A549 (cell line): ENCODE data around the gene ATG9A. TPM values are rescaled to one million over a fixed set of nuclear protein-coding genes. Genes with fewer than 3 reads are reported as not detected.

Source experiments
- ATAC-seq, 2 experiments: fragments of 200-7000 bp in 1 of 2; fragments of >200 bp in 1 of 2; cut with Nextera tagmentation in 1 of 2; cut with Tn5 transposase in 1 of 2; 3 replicates each; pipeline versions ENCODE4 v1.8.0 to v1.9.1; 2018 to 2020; ENCODE audit warnings: mild to moderate bottlenecking in 1 of 2, moderate library complexity in 1 of 2
- CTCF ChIA-PET: fragments of 300-600 bp; sonication (Branson Sonifier 250); formaldehyde crosslinking; extraction: SDS; loops from one replicate; lab custom pipeline; 2021; ENCODE audit warnings: antibody characterized with exemption, inconsistent platforms; lab: Yijun Ruan, JAX
- POLR2A ChIA-PET: fragments of 350-600 bp; formaldehyde crosslinking; extraction: SDS; loops from one replicate; lab custom pipeline; 2021; ENCODE audit warnings: antibody characterized with exemption, inconsistent platforms; lab: Yijun Ruan, JAX
- DNase-seq, 2 experiments: peaks; one replicate each; pipeline versions ENCODE4 v3.0.0 to v3.0.0-alpha.2; 2011 to 2016; ENCODE audit warnings: low read depth in 1 of 2, low spot score in 1 of 2
- FAIRE-seq: peaks from 2 replicates; lab custom pipeline; 2011; peaks lifted over from hg19 to GRCh38; lab: Jason Lieb, UNC
- H3K27ac ChIP-seq, 2 experiments: fragments of >200 bp; sonication (Bioruptor Twin); formaldehyde crosslinking; 3 replicates each; pipeline ENCODE4 v1.5.1; 2016 to 2017
- H3K4me1 ChIP-seq: fragments of >200 bp; sonication (Bioruptor Twin); formaldehyde crosslinking; 3 replicates; pipeline ENCODE4 v1.6.1; 2016
- H3K4me2 ChIP-seq: fragments of >200 bp; sonication (Bioruptor Twin); formaldehyde crosslinking; 3 replicates; pipeline ENCODE4 v1.6.1; 2016
- H3K4me3 ChIP-seq: fragments of >200 bp; sonication (Bioruptor Twin); formaldehyde crosslinking; 3 replicates; pipeline ENCODE4 v1.5.1; 2016
- H3K9me3 ChIP-seq: fragments of >200 bp; sonication (Bioruptor Twin); formaldehyde crosslinking; 3 replicates; pipeline ENCODE4 v1.6.1; 2016
- CHD4 ChIP-seq: fragments of 200-600 bp; sonication (generic); IDR thresholded peaks from 2 replicates; pipeline ENCODE4 v1.6.1; 2016; ENCODE audit warnings: antibody characterized with exemption, mild to moderate bottlenecking, borderline replicate concordance
- CTCF ChIP-seq: fragments of >200 bp; sonication (Bioruptor Twin); formaldehyde crosslinking; IDR thresholded peaks from 3 replicates; pipeline ENCODE4 v1.5.1; 2016
- EHMT2 ChIP-seq: fragments of 200-600 bp; sonication (generic); IDR thresholded peaks from 2 replicates; pipeline ENCODE4 v1.6.1; 2016; ENCODE audit warnings: antibody characterized with exemption, low read depth, mild to moderate bottlenecking, moderate library complexity
- ESRRA ChIP-seq: fragments of 150-350 bp; IDR thresholded peaks from 2 replicates; pipeline ENCODE4 v1.6.1; 2014; ENCODE audit warnings: mild to moderate bottlenecking, low read length, borderline replicate concordance
- FOSL2 ChIP-seq, 2 experiments: fragments of 450-650 bp in 1 of 2; fragments of >200 bp in 1 of 2; sonication (Bioruptor Twin) in 1 of 2; formaldehyde crosslinking; IDR thresholded peaks; 2 replicates each; pipeline versions ENCODE4 v1.5.0 to v1.6.1; 2016 to 2020; ENCODE audit warnings: mild to moderate bottlenecking in 1 of 2, moderate library complexity in 1 of 2
- HES2 ChIP-seq: fragments of >200 bp; sonication (Bioruptor Twin); formaldehyde crosslinking; IDR thresholded peaks from 2 replicates; pipeline ENCODE4 v1.6.1; 2016
- HEYL ChIP-seq: fragments of 250-450 bp; sonication (Bioruptor Pico); IDR thresholded peaks from 2 replicates; pipeline ENCODE4 v1.8.0; 2021; ENCODE audit warnings: mild to moderate bottlenecking, moderate library complexity
- HOXB13 ChIP-seq: fragments of 250-450 bp; sonication (Bioruptor Pico); IDR thresholded peaks from 2 replicates; pipeline ENCODE4 v1.5.0; 2020; ENCODE audit warnings: low read depth, mild to moderate bottlenecking, moderate library complexity
- HOXB5 ChIP-seq: fragments of 250-450 bp; sonication (Bioruptor Pico); IDR thresholded peaks from 2 replicates; pipeline ENCODE4 v1.5.0; 2020; ENCODE audit warnings: mild to moderate bottlenecking, moderate library complexity
- JUNB ChIP-seq: fragments of >200 bp; sonication (Bioruptor Twin); formaldehyde crosslinking; IDR thresholded peaks from 2 replicates; pipeline ENCODE4 v1.6.1; 2016
- RARB ChIP-seq: fragments of 250-450 bp; sonication (Bioruptor Pico); IDR thresholded peaks from 2 replicates; pipeline ENCODE4 v1.8.0; 2021; ENCODE audit warnings: mild to moderate bottlenecking, moderate library complexity
- REST ChIP-seq: fragments of 200-600 bp; sonication (generic); IDR thresholded peaks from 2 replicates; pipeline ENCODE4 v1.6.1; 2016; ENCODE audit warnings: antibody characterized with exemption, mild to moderate bottlenecking, moderate library complexity
- RFX5 ChIP-seq: fragments of 450-650 bp; IDR thresholded peaks from 2 replicates; pipeline ENCODE4 v1.7.1; 2014; ENCODE audit warnings: antibody characterized with exemption, mild to moderate bottlenecking, moderate library complexity
- ZC3H11A ChIP-seq: fragments of 450-650 bp; IDR thresholded peaks from 2 replicates; pipeline ENCODE4 v1.6.1; 2014; ENCODE audit warnings: antibody characterized with exemption, mild to moderate bottlenecking
- WGBS: methylation state at CpG from one replicate; pipeline ENCODE4 v1.1.6; 2017; ENCODE audit errors: missing lambda C conversion rate; 5-methylcytosine and 5-hydroxymethylcytosine counted together
- polyA plus RNA-seq, 4 experiments: library from polyadenylated mRNA; depleted of rRNA in 3 of 4; stranded (reverse); fragments of >200 nt; fragmentation: RNase III in 1 of 4; extraction: RNeasy Plus Mini Kit Qiagen cat#74134 plus additional on column Dnase treatment in 1 of 4; gene quantifications; 2 replicates in 3 of 4; 3 replicates in 1 of 4; pipeline ENCODE4 v1.2.3, GENCODE V29; 2011 to 2017

Gene ATG9A
- polyA plus RNA-seq, 2 of the 4 experiments (the other 2 are of a cell fraction): 41.9 to 75.2 TPM

- DNase-seq (no peak), FAIRE-seq (no peak), ATAC-seq (no peak)
- H3K4me3 ChIP-seq: no peak overlapping the region
- WGBS: 85% methylated on average over 6 of the region's 6 CpGs
- H3K4me2 ChIP-seq: no peak overlapping the region
- ChIA-PET CTCF (interaction anchor here (0.8 to 4.0 kb wide), 13 partner anchors 10 to 123 kb away, joined by 3 to 24 read pairs (median 4); partner anchors contain the start of genes SLC23A3 and ZFAND2B), POLR2A (interaction anchor here (1.7 kb wide), 1 partner anchor 25 kb away, joined by 5 read pairs; the partner anchor contains the start of gene ZFAND2B)
- TF ChIP-seq CHD4: no peak
- TF ChIP-seq HES2: no peak
- H3K9me3 ChIP-seq: no peaks in the 10 kb centered on the region
- H3K27ac ChIP-seq: no peak overlapping the region
- peaks cover 10% of the 10 kb centered on the region for H3K4me1 ChIP-seq
Observed at GRCh38 chr2:219181531-219181930, 47.9 kb downstream of the ATG9A start.

- no peaks in the 10 kb centered on the region for H3K9me3 ChIP-seq
- ChIA-PET POLR2A (interaction anchor here (1.7 kb wide), 1 partner anchor 26 kb away, joined by 5 read pairs; the partner anchor contains the start of gene ZFAND2B), CTCF (interaction anchor here (1.0 to 4.0 kb wide), 11 partner anchors 10 to 123 kb away, joined by 3 to 24 read pairs (median 5); partner anchors contain the start of genes NHEJ1, SLC23A3 and ZFAND2B)
- no peak overlapping the region for H3K4me3 ChIP-seq
- WGBS: 84% methylated on average over 4 of the region's 5 CpGs
- FAIRE-seq (no peak), DNase-seq (no peak), ATAC-seq (no peak)
- TF ChIP-seq FOSL2 (IDR thresholded peaks at IDR 0.05) (no peak), FOSL2 (CRISPR knock-in tag; IDR thresholded peaks at IDR 0.05) (no peak), RFX5 (no peak), REST (no peak), CTCF (no peak), ZC3H11A (no peak), ESRRA (no peak), HES2 (no peak), RARB (CRISPR knock-in tag) (no peak), HEYL (CRISPR knock-in tag) (no peak), JUNB (no peak), EHMT2 (no peak), HOXB13 (no peak), HOXB5 (CRISPR knock-in tag) (no peak)
- H3K4me1 ChIP-seq: peaks cover 10% of the 10 kb centered on the region
- H3K27ac ChIP-seq: no peak overlapping the region
- H3K4me2 ChIP-seq: no peak overlapping the region
Observed at GRCh38 chr2:219180961-219181360, 48.5 kb downstream of the ATG9A start.
